COLO829 (cell line): ENCODE measurements around the gene PCYT2.

Experiments used
- DNase-seq: peaks from one replicate; pipeline ENCODE4 v3.0.0; 2012; ENCODE audit warnings: low spot score

PCYT2 gene

DNA sequence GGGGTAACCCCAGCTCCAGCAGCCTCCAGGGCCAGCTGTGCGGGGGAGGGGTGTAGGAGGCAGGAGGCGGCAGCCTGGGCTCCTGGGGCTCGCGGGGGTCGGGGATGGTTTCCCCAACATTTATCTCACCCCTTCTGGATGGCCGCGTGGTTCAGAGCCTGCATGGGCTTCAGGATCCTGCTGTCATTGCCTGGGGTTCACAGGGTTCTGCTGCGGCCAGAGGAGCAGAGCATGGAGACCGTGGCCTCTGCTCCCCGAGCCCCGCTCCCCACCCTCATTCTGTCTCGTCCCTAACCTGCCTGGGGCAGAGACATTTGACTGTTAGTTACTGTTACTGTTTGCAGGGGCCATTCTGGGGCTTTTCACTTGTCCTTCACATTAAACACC lies 31.0 kb upstream of the PCYT2 start:
- DNase-seq: no peak

DNA sequence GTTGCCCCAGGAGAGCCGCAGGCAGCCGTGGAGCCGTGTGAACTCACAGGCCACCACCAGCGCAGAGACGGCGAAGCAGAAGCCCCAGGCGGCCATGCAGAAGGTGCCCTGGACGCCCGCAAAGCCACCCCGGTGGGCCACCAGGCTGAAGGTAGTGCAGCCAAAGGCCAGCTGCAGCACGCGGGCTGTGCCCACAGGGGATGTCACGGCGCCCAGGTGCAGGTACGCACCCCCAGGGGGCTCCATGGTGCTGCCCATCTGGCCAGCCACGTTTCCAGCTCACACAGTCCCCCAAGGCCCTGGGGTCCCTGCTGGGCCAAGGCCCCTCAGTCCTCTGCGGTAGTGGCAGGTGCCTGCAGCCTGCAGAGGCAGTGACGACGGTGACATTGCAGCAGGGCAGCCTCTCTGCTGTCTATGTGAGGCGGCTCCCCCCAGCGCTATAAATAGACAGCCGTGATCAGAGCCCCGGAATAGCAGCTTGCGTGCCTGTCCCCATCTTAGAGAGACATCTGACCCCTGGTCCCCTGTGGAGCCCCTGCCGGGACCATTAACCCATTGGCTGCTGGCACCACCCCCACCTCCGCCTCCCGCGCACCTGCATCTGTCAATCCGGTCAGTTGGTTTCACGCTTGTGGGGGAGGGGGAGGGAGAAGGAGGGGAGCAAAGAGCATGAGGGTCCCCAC lies 30.4 kb upstream of the PCYT2 start:
- DNase-seq: no peak

DNA sequence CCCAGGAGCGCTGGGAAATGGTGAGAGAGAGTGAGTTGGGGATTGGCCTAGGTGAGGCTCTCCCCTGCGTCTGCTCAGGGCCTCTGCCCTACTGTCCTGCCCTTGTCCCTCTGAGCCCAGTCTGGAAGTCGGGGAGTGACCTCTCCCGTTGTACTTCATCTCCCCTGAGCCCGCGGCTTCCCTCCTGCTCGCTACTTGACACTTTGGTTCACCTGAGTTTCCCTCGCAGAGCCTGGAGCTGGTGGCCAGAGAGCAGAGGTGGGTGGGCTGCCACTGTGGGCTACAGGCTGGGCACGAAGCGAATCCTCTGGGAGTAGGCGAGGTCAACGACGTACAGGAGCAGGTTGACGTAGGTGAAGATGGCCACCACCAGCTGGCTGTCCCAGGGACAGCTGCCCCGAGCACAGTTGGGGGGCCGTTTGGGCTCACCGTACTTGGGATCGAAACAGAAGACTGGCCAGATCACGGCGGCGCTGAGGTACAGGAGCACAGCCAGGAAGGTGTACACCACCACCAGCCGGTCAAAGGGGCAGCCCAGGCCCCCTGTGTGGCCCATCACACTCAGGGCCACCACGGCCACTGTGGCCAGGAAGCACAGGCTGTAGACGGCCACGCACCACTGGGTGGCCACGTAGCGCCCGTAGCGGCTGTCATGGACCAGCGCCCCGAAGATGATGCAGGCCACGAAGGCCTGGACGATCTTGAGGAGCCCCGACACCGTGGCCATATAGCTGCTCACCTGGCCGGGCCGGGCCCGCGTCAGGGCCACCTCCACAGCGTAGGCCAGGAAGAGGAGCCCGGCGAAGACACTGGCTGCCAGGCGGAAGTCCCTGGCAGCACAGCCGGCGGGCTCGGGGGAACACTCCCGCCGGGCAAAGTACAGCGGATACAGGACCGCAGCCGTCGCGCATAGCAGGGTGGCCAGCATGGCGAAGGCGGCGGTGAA lies 29.6 kb upstream of the PCYT2 start:
- no peak for DNase-seq

DNA sequence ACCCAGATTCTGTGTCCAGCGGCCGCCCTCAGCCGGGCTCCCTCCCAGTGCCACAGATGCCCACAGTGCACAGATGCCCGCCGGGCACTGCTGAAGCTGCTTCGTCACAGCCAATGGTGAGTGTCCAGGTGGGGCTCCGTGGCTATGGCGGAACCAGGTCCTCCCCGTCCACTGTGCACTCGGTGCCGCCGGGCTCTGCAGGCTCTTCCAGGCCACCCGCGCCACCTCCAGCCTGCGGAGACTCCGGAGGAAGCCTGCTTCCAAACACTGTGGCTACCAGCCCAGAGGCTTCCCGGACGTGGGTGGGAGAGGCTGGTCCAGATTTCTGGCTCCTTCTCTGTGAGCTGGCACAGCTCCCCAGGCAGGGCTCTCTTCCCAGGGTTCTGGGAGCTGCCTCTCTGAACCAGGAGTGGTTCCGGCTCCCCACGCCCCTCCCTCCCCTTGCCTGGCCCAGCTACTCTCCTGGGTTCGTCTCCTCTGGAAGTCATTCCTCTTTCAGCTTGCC lies 28.7 kb upstream of the PCYT2 start:
- no peak for DNase-seq

DNA sequence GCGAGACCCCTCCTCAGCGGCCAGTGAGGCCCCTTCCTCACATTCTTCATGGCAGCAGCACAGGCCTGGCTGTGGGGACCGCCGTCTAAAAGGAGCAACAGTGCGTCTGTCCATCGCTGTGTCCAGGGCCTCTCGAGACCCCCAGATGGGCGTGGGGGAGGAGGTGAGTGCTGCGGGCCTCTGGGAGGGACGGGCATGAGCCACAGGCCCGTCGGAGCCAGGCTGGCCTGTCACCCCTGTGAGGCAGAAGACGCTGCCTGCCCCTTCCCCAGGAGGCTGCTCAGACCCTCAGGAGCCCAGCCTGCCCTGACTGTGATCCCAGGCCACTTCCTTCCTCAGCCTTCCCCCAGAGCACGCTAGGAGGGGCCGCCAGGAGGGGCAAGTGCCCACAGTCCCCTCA lies 28.0 kb upstream of the PCYT2 start:
- DNase-seq: no peak

DNA sequence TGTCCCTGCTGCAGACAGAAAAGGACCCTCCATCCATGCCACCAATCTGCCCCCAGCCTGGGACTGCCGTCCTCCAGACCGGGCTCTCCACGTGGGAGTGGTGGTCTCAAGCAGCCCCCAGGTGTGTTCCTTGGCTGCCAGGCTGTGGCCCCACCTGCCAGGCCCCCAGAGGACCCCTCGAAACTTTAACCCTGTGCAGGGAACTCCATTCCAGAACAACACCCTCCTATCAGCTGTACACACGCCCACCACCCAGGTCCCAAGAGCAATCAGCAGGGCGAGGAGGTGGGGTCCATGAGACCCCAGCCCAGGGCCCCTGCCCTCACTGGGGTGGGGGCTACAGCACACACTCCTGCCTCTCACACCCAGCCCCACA lies 24.5 kb upstream of the PCYT2 start:
- DNase-seq: no peak

DNA sequence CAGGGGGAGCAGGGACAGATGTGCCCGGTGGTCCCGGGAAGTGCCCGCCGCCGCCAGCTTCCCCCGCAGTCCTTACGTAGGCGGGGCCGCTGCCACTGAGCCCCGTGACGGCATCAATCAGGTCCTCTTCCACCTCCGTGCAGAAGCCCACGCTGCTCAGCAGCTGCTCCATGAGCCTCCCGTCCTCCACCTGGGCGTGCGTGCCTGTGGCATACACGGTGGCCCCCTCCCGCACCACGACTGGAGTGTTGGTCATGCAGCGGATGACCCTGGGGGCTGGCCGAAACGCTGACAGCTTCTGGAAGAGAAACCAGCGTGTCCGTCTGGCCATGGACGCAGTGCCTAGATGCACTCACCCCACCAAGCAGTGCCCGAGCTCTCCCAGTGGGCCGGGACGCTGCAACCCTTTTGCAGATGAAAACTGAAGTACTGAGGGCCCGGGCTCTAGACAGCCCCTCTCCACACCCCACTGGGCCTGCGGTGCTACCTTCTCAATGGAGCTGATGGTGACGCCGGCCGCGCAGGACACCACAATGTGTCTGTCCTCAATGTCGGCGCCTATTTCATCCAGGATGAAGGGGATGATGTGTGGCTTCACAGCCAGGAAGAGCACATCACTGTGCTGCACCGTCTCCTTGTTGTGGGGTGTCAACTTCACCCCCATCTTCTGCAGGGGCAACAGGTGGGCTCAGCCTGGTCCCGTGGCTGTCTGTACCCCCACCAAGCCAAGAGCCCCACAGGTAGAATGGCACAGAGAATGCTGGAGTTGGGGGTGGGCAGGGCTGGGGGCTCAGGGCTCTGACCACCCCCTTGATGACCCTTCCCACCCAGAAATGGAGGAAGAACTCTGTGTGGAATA lies 23.9 kb upstream of the PCYT2 start:
- DNase-seq: no peak

DNA sequence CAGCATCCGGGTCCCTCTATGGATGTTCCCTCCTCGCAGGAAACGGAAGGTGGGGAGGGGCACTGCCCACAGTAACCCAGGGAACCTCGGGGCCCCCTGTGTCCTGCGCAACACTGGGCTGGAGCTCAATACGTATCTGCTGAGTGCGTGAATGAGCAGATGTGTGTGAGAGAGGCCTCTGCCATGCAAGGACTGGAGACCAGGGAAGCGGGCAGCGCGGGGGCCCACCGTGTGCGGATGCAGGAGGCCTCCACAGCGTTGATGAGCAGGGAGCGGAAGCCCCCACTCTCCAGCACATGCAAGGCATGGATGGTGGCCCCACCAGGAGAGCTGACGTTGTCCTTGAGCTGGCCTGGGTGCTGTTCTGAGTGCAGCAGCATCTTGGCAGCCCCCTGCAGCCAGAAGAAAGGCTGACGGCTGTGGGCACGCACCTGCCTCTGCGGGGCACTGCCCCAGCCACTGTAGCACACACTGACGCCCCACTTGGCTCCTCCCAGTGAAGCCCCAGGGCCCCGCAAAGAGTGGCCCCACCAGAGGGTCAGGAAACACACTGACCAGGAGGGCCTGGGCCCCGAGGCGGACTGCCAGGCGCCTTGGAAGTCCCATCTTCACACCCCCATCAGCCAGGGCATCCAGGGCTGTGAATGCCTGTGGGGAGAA lies 23.0 kb upstream of the PCYT2 start:
- no peak for DNase-seq

DNA sequence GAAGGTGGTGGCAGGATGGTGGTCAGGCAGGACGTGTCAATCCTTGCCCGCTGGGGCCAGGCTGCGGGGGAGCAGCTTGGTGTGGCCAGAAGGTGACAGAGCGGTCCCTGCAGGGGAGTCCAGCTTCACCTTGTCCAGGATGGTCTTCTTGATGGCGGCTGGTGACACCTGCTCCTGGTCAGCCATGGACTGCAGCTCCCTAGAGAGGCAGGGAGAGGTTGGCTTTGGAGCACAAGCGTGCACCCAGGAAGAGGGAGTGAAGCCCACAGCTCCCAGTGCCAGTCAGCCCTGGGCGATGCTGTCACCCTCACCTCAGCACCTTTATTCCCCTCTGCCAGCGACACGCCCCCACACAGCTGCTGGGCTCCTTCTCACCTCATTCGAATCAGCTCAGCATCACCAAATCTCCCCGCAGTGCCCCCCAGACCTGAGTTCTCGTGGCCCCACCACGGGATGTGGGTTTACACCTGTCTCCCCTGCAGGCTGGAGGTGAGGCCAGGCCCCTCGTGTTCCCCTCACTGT lies 22.0 kb upstream of the PCYT2 start:
- DNase-seq: no peak

DNA sequence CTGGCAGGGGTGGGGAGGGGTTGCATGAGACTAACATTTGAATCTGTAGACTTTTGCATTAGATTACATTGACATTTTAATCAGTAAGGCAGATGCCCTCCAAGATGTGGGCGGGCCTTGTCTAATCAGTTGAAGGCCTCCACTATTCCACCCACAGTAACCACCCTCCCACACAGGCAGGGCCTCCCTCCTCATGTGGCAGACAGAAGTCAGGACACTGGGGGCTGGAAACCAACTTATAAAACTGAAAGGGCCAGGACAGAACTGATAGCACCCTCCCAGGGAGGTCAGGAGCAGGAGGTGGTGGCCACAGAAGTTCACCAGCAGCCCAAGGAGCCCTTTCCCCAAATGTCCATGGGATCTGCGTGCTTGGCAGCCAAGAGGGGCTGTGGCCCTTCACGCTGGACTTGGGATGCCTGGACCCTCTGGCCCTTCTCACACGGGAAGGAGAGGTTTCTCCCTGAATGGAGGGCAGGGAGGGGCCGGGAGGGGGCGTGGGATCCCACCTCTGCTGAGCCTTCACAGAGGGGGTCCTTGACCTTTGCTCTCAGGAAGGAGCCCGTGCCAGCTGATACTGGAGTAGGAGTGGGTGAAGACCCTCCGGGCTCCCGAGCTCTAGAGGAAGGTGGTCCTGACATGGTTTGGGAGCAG lies 21.3 kb upstream of the PCYT2 start:
- DNase-seq: no peak

DNA sequence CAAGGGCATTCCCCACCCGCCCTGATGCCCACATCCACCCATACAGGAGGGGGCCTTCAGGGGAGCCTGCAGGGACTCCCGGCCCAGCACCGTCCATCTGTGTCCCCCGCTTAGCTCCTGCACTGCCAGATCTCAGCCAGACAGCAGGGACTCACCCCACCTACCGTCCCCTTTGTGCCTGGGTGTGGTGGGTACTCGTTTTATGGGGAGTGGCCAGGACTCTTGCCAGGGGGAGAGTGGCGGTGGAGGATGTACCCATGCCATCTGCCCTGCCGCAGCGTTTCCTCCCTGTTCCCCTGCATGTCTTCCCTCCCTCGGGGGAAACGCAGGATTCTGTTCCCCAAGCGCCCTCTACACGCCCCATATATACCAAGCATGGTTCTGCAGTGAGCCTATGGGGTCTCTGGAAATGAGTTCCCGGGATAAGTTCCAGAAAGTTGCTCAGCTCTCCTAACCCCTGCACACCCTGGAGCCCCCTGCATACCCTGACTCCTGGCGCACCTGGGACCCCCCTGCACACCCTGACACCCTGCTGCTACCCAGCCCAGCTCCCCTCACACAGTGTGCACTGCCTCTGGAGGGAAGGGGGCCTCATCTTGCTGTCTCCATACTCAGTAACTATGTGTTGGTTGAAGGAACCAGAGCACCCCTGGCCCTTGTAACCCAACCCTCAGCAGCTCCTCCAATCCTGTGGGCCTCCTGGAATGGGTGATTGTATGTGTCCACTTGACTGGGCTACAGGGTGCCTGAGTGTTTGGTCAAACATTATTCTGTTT lies 20.5 kb upstream of the PCYT2 start:
- DNase-seq: no peak

DNA sequence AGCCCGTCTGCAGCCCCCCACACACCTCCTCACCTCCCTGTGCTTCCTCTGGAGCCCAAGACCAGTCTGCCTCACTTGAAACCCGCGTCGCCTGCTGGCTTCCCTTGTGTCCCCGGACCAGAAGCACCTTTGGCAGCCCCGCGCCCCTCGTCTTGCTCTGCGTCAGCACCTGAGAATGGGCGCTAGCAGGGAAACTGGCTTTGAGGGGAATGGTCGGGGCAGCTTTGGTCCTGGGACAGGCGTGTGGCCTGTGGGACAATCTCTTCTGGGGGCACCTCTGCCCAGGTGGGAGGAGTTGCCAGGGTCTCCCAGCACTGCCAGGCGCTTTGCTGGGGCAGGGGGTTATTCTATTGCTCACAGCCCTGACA lies 20.0 kb upstream of the PCYT2 start:
- DNase-seq: no peak

DNA sequence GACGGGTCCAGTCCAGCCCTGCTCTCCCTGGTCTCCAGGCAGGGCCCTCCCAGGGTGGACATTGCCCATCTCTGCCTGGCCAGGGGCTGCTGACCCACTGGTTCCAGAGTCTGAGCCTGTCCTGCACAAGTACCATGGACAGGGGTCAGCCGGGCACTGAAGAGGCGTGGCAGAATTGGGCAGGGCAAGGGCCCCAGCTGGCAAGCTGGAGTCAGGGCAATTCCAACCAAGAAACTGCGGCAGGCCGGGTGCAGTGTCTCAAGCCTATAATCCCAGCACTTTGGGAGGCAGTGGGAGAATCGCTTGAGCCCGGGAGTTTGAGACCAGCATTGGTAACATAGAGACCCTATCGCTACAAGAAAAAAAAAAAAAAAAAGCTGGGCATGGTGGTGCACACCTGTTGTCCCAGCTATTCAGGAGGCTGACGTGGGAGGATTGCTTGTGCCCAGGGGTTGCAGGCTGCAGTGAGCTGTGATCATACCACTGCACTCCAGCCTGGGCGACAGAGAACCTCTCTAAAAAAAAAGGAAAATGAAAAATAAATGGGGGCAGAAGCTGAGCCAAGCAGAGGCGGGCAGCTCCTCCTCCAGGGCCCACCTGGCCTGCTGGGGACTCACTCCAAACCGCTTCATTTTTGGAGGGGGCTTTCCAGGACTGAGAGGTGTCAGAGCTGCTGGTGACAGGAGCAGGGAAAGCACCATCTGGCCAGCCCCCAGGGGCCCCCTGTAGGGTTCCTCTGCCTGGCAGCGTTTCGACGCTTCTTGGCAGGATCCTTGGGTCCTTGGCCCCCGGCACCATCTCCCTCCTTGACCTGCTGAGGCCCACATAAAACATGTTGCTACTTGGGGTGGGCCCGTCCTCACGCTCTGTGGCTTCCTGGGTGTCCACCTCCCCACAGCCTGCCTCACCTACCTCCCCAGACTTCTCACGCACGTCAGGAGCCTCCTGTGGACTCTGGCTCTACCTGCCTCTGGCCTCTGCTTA lies 19.2 kb upstream of the PCYT2 start:
- no peak for DNase-seq

DNA sequence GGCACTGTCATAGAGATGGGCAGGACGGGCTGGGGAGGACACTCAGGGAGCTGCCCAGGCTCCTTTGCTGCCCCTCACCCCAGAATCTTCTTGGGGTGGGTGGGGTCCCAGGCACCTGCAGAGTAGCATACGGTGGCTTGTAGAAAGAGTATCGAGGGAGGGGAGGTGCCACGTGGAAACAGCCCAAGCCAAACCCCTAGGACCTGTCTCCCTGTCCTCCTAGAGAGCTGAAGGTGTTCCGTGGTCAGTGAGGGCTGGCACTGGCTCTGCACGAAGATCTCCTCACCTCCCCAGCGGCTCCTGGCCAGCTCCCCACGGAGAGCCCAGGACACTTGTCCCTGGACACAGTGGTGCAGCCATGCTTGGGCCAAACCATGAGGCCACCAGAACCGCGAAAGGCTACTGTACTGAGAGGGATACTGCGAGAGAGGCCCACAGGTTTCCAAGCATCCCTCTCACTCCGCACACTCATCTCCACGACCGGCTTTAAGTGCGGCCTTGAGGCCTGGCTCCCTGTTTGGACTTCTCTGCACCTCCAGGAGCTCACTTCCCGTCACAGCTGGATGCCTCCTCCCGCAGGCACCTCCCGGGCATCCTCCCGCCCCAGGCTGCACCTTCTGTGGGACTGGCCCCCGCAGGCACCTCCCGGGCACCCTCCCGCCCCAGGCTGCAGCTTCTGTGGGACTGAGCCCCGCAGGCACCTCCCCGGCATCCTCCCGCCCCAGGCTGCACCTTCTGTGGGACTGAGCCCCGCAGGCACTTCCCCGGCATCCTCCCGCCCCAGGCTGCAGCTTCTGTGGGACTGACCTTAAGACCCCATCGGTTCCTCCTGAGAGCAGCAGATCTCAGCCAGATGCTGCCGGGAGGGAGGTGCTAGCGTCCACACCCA lies 18.3 kb upstream of the PCYT2 start:
- DNase-seq: no peak

DNA sequence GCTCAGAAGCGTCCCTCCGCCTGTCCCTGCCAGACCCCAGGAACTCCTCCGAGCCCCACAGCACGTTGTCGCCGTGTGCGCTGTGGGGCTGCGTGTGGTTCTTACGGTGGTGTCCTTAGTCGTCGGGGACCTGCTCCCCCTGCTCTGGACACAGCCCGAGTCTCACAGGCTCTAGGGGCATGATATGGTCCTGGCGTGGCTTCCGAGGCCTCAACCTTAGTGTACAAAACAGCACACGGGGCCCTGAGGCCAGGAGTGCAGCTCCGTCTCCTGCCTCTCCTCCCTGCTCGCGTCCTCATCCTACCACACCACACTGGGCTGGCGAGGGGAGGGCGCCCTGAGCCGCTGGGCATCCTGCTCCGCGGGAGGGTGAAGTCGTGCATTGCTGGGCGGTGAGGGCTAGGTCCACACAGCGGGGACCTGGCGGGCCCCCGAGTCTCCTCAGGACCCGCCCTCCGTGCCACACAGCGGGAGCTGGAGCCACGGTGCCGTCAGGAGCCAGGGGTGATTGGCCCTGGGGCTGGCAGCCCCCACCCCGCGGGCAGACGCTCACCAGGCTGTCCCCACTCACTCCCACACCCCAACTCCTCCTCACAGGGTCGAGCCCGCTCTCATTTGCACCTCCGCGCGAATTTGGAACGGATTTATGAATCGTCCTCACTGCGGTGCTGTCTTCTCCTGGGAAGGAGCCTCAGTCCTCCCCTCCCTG lies 17.5 kb upstream of the PCYT2 start:
- no peak for DNase-seq

DNA sequence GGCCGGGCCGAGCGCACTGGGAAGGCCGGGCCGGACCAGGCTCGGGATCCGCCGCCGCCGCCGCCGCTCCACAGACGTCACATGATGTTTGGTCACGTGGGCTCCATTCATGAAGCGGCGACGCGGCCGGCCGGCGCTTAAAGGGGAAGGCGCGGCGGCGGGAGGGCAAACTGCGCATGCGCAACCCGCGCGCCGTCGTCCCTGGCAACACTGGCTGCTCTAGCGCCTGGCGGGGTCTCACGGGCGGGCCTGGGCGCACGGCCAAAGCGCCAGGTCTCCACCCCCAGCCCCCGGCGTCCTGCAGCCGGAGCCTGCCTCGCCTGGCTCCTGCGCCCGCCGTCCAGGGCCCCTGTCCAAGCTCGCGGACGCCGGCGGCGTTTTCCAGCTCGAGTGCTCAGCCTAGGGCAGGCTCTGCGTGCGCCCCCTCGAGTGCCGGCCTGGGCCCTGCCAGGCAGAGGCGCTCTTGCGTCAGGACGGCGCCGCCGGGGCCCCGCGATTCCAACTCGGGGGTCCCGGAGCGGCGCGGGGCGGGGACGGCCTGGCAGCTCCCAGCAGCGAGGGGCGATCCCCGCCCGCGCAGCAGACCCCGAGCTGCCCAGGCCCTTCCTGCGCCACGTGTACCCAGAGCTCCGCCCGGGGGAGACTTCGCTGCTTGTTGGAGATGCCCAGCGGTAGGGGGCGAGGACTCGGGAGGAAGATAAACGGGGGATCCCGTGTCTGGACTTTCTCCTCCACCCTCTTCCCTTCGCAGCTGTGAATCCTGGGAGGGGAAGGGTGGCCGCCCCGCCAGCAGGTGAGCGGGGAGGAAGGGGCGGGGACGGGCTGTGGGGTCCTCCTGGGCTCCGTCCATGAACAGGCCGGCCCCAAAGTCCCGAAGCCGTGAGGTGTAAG lies 16.7 kb upstream of the PCYT2 start, which contains the start of gene MAFG:
Gene MAFG, minus strand, starts transcription at position 83 of the 891 bp plus-strand sequence. CDS start 4,550 bp downstream, outside the sequence.
- DNase-seq: peak; percentile 96
